Epithelial cell of alveolus of lung (primary cell): ENCODE results near the gene SEC62. TPM values are rescaled to one million over a fixed set of nuclear protein-coding genes. Genes with fewer than 3 reads are reported as not detected.

Source experiments
- total RNA-seq: library from RNA; depleted of rRNA; stranded (reverse); fragments of >200 nt; gene quantifications from 2 replicates; pipeline ENCODE4 v1.2.1, GENCODE V29; 2015

Gene SEC62, protein sequence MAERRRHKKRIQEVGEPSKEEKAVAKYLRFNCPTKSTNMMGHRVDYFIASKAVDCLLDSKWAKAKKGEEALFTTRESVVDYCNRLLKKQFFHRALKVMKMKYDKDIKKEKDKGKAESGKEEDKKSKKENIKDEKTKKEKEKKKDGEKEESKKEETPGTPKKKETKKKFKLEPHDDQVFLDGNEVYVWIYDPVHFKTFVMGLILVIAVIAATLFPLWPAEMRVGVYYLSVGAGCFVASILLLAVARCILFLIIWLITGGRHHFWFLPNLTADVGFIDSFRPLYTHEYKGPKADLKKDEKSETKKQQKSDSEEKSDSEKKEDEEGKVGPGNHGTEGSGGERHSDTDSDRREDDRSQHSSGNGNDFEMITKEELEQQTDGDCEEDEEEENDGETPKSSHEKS
- total RNA-seq = 23.4 and 29.1 TPM in 2 replicates

DNA sequence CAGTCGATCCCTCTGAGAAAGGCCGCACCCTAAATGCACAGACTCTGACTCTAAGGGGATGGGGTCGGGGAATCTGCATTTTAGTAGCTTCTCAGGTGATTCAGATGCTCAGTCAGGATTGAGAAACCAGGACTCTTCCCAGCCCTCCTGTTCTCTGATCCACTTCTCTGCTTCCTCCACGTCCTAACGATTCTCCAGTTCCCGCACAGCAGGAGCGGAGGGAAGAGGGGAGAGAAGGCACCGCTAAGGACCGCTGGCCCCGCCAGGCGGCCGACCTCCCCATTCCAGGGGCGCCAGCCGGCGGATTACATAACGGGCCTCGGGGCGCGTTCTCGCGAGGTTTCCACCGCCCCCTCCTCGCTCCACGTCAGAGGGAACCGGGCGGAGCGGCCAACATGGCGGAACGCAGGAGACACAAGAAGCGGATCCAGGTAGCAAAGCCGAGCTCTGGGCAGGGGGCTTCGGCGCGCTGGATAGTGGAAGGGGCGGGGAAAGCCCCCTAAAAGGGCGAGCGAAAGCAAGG lies at the start of gene SEC62:
Gene SEC62, plus strand, starts transcription at position 380 of the 523 bp plus-strand sequence. Its CDS starts 16 bp downstream, at position 396.

DNA sequence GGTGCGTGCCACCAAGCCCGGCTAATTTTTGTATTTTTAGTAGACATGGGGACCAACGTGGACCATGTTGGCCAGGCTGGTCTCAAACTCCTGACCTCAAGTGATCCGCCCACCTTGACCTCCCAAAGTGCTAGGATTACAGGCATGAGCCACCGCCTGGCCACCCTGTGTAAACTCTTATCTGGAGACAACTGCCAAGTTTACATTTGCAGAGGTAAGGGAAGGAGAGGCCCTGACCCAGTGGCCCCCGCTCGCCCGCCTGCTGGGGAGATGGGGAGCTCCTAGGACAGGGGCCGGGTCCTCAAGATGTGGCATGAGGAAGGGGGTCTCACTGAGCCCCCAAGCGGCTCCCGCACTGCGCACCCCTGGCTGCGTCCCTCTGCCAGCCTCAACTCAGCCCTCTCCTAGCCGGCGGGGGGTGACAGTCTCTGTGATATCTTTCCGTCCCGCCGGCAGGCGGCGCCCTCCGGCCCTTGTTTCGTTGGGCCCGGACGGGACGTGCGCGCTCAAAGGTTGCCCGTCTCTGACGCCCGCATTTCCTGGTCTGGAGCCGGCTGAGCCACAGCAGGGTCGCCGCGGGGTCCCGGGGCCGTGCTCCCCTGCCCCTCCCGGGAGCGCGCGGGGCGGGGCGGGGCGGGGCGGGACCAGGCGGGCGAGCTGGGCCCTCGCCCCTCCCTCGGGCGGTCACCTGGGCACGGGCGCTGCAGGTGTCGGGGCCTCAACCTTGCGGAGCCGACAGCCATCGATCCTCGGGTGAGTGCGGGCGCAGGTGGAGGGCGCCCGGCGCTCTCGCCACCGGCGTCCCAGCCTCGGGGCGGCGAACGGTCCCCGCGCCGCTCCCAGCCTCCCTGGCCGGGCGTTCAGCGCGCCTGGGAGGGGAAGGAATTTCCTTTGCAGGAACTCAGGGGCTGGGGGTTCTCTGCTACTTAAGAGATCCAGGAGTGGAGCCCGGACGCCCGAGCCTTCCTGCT lies 71.1 kb downstream of the SEC62 start, which contains the start of gene GPR160:
Gene GPR160, plus strand, starts transcription at position 533 of the 971 bp plus-strand sequence. CDS start 45,978 bp downstream, outside the sequence.

Other genes starting within 250 kb of the SEC62 start
- 234 and 424 TPM in 2 replicates for gene TERC, start 201.7 kb upstream of the SEC62 start, total RNA-seq
- 3.7 and 3.9 TPM in 2 replicates for gene ACTRT3, start 197.2 kb upstream of the SEC62 start, total RNA-seq
- 13.3 and 17.2 TPM in 2 replicates for gene MYNN, start 193.4 kb upstream of the SEC62 start, total RNA-seq
- gene LRRIQ4, start 153.9 kb upstream of the SEC62 start, total RNA-seq = not detected in 2 replicates
- gene LRRC34, start 153.9 kb upstream of the SEC62 start, total RNA-seq = 1.9 and 2.9 TPM in 2 replicates
- not detected in 2 replicates for gene LRRC31, start 96.9 kb upstream of the SEC62 start, total RNA-seq
- not detected in 2 replicates for gene SAMD7, start 55.2 kb upstream of the SEC62 start, total RNA-seq
- gene GPR160, start 71.2 kb downstream of the SEC62 start, total RNA-seq = 0.39 TPM in 1 of 2 replicates, not detected in the other
- gene PHC3, start 214.9 kb downstream of the SEC62 start, total RNA-seq = 14.5 and 55.4 TPM in 2 replicates